NCI-H2081 treated with DMSO at 0.1 percent for 48 hours (cell line): ENCODE measurements around the gene FLT3.
"Not testable (repeated sequence)": the region's sequence is repeated elsewhere in the genome, so short reads cannot be mapped to it uniquely, and the experiment has no call there.

Experiments used
- DNase-seq: peaks from one replicate; lab custom pipeline; 2025; lab: John Stamatoyannopoulos, UW

The FLT3 gene

GRCh38 chr13:27972478-27972820 lies 127.9 kb downstream of the FLT3 start:
- no peak for DNase-seq

DNA sequence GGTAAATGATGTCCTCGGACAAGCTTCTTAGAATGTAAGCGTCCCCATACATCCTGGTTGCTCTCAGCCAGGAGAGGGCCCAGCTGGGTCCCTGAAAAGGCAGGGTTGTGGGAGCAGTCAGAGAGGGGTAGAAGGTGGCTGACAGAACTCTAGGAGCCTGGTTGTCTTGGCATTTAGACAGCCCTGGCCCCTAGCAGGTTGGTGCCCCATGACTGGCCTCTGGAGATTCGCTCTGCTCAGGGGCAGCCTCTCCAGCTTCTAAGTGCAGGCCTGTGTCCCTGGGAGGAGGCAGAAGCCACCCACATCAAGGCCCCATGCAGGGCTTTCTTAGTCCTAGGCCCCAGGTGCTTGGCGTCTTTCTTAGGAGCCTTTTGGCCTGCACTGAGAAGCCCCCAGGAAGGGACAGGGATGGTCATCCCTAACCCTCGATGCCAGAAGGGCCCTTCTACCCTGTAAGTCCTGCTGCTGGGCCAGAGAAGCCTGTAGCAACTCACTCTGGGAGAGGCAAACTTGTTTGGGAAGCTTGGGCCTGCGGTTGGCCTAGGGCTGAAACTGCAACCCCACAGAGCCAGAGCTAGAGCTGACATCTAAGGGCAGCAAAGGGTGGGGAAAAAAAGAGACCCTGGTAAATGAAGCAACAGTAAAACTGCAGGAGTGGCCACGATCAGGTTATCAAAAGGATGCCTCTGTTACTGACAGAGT lies 128.4 kb downstream of the FLT3 start:
- DNase-seq: no peak

- DNase-seq: no peak
Measured at GRCh38 chr13:27971236-27971645, 129.1 kb downstream of the FLT3 start.

DNA sequence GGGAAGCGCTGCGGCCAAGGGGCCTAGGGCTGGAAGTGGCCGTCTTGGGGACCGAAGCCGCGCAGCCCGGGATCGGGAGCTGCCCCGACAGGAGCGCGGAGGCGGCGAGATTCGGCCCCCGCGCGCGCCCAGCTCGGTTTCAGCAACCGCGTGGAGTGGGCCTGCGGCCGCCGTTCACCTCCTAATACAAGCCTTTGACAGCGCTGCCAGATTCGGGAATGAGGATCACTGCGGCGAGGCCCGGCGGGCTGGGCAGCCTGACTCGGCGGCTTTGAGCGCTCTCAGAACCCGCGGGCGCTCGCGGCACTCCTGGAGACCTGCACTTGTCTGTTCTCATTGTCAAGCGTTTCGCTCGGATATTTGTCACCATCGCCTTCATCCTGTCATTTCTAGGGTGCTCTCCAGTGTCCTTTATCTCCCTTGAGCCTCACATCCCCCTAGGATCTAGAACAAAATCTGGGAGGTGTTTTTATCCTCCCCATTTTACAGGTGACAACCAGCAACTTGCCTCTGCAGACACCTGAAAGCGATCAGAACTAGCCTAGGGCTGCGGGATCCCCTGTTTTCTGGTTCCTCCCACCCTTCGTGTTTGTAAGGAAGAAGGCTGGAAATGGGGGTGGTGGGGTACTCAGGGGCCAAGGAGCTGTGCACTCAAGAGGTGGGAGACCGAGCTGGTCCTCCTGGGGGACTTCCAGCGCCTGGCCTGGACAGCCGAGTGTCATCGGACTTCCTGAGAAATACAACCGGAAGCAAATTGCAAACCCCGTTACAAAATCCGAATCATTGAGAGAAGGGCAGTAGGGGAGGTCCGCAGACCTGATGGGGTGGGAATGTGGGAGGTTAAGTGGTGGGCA lies 129.8 kb downstream of the FLT3 start:
- no peak for DNase-seq

DNA sequence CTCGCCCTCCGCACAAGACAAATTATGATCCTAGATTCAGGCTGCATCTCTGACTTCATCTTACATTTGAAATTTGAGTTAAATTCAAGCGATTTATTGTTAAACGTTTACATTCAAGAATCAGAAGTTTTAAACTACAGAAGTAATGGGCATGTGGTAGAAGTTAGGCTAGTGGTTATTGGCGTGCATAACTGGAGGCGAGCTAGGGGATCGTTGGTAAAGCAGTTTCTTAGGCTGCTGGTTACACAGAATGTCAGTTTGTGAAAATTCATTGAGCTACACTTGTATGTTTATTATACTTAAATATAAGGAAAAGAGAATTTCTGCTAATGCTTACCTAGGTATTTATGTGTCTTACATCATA lies 130.5 kb downstream of the FLT3 start:
- DNase-seq: no peak

- DNase-seq: no peak
Measured at GRCh38 chr13:27969082-27969865, 131.1 kb downstream of the FLT3 start, which contains the start of gene CDX2. Gene CDX2, minus strand, starts transcription at chr13:27969315. Its CDS starts 309 bp downstream, at chr13:27969006.

- DNase-seq: no peak
Measured at GRCh38 chr13:27968316-27969081, 131.9 kb downstream of the FLT3 start.

GRCh38 chr13:27967736-27968315 lies 132.6 kb downstream of the FLT3 start:
- no peak for DNase-seq

DNA sequence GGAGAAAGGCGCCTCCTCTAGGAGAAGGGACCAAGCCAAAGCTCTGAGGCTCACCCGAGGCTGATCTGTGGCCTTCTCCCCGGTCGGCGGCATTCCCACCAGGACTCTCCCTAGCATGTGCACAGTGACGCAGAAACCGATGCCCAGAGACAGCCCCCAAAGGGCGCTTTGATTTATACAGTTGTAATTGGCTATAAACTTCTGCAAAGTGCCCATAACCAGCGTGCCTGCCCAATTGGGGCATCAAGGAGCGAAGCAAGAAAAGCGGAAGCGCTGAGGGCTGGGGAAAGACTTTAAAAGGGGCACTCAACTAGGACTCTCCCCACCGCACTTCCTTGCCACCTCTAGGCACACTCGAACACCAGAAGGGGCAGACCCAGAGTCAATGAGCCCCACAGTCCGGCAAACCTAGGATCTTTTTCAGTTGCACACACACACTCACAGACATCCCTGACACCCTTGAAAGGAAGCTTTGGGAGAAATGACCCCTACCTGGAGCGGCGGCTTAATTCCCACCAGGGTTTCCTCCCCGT lies 133.1 kb downstream of the FLT3 start:
- no peak for DNase-seq

- DNase-seq: no peak
Measured at GRCh38 chr13:27966641-27967202, 133.7 kb downstream of the FLT3 start.

DNA sequence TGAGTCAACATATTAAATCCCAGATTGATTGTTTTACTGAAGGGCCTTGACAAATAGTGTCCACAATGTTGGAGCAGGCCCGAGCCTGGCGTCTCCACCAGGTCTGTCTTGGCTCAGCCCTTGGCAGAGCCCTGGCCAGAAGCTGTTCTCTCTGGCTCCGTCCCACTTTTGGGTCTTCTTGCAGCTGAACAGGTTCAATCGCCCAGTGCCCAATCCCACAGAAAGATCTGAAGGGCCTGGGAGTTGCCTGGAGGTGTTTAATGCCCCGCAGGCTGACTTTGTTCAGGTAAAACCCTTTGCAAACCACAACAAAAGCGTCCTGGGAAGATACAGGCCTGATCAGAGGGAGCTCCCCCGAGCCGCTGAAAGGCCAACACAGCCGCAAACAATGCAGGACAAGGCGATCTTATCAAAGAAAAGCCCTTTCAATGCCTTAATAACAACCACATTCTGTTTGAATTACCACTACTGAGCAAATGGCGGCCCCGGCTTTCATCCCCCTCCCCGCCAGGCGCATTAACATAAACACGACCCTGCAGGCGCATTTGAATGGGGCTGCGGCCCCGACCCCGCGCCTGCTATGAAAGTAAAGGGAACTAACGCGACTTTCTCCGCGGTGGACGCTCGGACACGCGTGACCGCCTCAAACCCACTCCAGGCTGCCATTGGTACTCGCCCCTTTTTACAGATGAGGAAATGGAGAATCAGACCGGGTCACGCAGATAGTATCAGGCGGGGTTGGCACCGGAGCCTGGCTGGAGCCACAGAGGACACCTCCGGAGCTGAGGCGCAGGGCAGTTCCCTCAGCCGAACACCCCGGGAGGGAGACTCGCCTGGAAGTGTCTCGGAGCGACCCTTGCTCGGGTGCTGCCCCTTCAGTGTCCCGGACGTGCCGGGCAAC lies 134.4 kb downstream of the FLT3 start:
- DNase-seq: no peak

- DNase-seq: no peak
Measured at GRCh38 chr13:27965343-27965739, 135.0 kb downstream of the FLT3 start.

- DNase-seq: no peak
Measured at GRCh38 chr13:27964741-27965323, 135.5 kb downstream of the FLT3 start.

DNA sequence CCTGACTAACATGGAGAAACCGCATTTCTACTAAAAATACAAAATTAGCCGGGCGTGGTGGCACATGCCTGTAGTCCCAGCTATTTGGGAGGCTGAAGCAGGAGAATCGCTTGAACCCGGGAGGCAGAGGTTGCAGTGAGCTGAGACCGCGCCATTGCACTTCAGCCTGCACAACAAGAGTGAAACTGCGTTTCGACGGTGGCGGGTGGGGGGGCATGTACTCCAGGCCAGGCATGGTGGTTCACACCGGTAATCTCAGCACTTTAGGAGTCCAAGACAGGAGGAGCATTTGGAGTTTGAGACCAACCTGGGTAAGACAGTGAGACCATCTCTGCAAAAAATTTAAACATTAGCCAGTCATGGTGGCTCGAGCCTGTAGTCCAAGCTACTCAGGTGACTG lies 136.2 kb downstream of the FLT3 start:
- not testable (repeated sequence) for DNase-seq

DNA sequence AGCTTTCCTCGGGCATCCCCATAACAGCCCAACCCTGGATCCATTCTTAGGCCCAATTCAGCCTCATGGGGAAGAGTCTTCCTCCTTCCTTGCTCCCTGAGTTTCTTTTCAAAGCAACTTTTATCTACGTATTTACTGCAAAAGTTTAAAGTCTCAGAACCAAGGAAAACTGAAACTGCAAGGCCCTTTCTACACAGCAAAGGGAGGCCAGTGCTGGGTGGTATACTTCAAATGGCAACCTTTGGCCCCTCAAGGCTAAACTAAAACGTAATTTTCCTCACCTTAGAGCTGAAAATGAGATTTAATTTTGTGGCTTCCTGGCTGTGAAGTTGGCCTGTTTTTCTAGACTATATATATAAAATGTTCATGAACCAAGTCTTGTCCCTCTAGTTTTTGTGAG lies 136.9 kb downstream of the FLT3 start:
- no peak for DNase-seq

GRCh38 chr13:27962982-27963381 lies 137.4 kb downstream of the FLT3 start:
- DNase-seq: no peak

GRCh38 chr13:27962128-27962841 lies 138.1 kb downstream of the FLT3 start:
- no peak for DNase-seq

DNA sequence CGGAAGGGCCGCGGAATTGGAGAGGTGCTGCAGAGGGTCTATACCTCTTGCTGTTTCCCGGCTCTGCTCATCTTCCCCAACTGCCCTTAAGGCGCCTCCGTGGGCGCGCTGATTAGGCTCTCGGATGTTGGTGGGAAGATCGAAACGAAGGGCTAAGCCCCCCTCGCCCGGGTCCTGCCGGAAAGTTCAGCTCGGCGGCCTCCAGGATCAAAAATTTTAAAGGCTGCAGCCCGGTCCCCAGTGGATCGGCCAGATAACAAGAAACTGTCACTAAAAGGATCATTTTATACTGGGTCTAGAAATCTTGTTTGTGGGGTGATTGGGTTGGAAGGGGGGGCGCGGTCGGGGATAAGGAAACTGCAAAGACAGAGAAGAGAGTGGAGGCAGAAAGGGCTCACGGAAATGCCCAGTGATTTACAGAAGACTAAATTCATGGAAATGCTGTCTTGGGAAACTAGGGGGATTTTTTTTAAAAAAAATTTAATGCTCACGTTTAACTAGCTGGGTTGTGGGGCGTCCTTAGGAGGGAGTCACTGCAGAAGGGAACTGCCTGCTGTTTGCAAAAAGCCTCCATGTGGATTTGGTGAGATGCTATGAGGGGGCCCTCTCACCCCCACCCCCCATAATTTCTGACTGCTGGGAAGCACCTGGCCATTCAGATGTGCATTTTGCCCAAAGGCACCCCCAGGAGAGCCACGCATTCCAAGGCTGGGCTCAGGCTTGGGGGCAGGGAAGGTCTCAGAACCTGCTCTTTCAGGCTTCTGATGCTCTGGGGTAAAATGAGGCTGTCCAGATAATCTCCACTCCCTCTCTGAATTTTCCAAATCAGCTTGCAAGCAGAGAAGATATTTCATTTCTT lies 138.9 kb downstream of the FLT3 start:
- DNase-seq: no peak
